Measurements from ENCODE around the gene ATP6AP1.

ATP6AP1 gene

DNA sequence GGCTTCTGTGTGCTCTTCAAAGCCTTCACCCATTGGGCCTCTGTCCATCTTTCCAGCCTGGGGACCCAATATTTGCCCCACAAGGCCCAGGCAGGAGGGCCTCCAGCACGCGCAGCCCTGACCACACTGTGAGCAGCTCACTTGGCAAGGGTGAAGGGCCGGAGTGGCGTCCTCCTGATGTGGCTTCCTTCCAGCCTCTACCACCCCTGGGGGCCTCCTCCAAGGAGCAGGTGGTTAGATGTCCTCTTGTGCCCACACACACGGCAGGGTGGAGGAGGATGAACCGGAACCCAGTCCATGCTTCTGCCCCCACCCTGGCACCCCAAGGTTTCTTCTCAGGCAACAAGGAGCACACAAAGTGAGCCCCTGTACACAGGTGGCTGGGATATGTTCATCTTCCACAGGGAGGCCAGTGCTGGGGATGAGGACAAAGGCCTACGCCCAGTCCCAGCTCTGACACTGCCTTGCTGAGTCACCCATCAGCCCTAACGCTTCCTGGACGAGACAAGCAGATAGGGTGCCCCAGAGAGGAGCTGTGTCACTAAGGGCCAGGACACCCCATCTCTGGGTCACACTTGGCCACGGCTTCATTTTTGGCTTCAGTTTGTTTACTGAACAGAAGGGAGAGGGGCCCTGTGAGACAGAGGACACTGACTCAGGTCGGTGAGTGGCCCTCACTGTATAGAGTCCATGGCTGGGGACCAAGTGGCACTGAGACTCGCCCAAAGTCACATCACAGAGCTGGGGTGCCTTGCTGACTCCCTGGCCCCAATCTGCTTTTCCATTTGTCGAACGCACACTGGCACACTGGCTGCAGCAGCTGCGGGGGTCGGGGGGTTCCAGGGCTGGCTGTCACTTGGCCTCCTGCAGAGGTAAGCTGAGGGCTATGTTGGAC is 56.0 kb downstream of the ATP6AP1 start:
- H3K4me3 ChIP-seq (replicated peaks; ENCODE audit: low read depth, low read length) = peak overlapping the region; percentile 51; the same call in 1 of the 2 replicates
- TF ChIP-seq, protein P1, sequence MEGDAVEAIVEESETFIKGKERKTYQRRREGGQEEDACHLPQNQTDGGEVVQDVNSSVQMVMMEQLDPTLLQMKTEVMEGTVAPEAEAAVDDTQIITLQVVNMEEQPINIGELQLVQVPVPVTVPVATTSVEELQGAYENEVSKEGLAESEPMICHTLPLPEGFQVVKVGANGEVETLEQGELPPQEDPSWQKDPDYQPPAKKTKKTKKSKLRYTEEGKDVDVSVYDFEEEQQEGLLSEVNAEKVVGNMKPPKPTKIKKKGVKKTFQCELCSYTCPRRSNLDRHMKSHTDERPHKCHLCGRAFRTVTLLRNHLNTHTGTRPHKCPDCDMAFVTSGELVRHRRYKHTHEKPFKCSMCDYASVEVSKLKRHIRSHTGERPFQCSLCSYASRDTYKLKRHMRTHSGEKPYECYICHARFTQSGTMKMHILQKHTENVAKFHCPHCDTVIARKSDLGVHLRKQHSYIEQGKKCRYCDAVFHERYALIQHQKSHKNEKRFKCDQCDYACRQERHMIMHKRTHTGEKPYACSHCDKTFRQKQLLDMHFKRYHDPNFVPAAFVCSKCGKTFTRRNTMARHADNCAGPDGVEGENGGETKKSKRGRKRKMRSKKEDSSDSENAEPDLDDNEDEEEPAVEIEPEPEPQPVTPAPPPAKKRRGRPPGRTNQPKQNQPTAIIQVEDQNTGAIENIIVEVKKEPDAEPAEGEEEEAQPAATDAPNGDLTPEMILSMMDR (IDR thresholded peaks at IDR 0.05; ENCODE audit: low read depth, low read length, missing control alignments) = no peak
- no peak for DNase-seq (ENCODE audit: extremely low read depth, low read depth)

DNA sequence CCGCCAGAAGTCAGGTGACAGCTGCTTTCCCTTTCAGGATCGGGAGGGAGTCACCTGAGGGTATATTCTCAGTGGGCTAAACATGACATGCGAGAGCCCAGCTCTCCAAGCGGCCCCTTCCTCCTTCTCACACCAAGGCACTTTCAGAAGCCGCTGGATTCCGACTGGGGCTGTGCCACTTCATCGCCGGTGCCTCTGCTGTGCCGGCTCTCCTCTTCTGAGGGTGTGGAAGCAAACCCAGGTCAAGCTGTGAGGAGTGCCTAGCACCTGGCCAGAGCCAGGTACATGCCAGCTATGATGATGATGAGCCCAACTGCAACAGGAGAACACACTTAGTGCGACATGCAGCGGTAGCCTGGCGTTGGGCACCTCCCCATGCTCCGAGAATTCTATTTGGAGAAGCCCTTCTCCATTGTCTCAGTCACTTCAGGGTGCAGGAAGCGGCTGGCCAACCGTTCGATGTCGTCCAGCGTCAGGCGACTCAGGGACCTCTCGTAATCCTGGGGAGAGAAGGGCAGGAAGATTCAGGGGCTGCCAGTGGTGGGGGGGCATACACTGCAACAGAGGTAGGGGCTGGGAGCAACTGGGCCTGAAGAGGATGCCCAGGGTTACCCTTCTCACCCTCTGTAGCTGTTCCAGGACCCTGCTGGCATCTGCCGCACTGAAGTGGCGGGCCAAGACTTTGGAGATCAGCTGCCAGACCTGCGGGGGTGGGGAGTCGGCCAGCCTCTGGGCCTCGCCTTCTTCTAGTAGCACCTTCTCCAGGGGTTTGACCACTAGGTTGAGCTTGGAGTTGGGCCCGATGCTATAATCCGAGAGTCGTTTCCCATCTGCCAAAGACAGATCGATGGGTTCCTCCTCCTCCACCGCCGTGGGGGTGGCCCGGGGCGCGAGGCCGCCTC is 56.9 kb downstream of the ATP6AP1 start:
- peak overlapping the region; percentile 51 for H3K4me3 ChIP-seq (replicated peaks; ENCODE audit: low read depth, low read length)
- no peak for DNase-seq (ENCODE audit: extremely low read depth, low read depth)
- TF ChIP-seq, protein P1 (IDR thresholded peaks at IDR 0.05; ENCODE audit: low read depth, low read length, missing control alignments) = no peak

DNA sequence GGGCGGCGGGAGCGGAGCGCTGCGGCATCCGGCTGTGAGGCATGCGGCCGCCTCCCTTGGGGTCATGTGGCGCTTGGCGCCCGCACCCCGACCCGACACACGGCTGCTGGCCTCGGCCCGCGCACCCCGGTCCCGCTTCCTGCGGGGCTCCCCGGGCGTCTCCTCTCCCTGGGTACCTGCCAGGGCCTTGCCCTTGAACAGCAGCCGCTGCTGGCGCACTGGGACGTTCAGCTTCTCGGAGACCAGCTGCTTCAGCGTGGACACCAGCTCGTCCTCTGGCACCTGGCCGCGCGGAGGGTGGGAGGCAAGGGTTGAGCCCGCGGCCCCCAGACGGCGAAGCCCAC is 57.5 kb downstream of the ATP6AP1 start:
- TF ChIP-seq, protein P1 (IDR thresholded peaks at IDR 0.05; ENCODE audit: low read depth, low read length, missing control alignments) = no peak
- H3K4me3 ChIP-seq (replicated peaks; ENCODE audit: low read depth, low read length) = peak overlapping the region; percentile 51
- DNase-seq (ENCODE audit: extremely low read depth, low read depth) = no peak

All from HFF-Myc (cell line).